HepG2 (cell line): ENCODE data around the gene HOXD8. TPM values are rescaled to one million over a fixed set of nuclear protein-coding genes. Genes with fewer than 3 reads are reported as not detected.
A peak's percentile ranks its signal among the peaks of the same experiment; 100 is the strongest.

Experiments
- CAMTA2 ChIP-seq: sonication (generic); formaldehyde crosslinking; IDR thresholded peaks from 2 replicates; pipeline ENCODE4 v1.4.0; 2020; ENCODE audit warnings: mild to moderate bottlenecking, missing genetic modification reagents, borderline replicate concordance
- CCDC6 ChIP-seq: sonication (generic); formaldehyde crosslinking; IDR thresholded peaks from 2 replicates; pipeline ENCODE4 v1.8.1; 2022; ENCODE audit warnings: mild to moderate bottlenecking, missing genetic modification reagents, moderate library complexity
- MAF1 ChIP-seq: sonication (generic); formaldehyde crosslinking; IDR thresholded peaks from 2 replicates; pipeline ENCODE4 v1.5.0; 2020; ENCODE audit warnings: missing genetic modification reagents, borderline replicate concordance
- YEATS4 ChIP-seq: sonication (generic); formaldehyde crosslinking; IDR thresholded peaks from 2 replicates; pipeline ENCODE4 v1.4.0; 2020; ENCODE audit warnings: missing genetic modification reagents, borderline replicate concordance
- ZNF430 ChIP-seq: sonication (generic); formaldehyde crosslinking; IDR thresholded peaks from 2 replicates; pipeline ENCODE4 v1.9.0; 2021; ENCODE audit warnings: mild to moderate bottlenecking, missing genetic modification reagents
- ZNF510 ChIP-seq: sonication (generic); formaldehyde crosslinking; IDR thresholded peaks from 2 replicates; pipeline ENCODE4 v1.4.0; 2020; ENCODE audit warnings: low read depth, mild to moderate bottlenecking, missing genetic modification reagents
- ZNF547 ChIP-seq: sonication (generic); formaldehyde crosslinking; IDR thresholded peaks from 2 replicates; pipeline ENCODE4 v1.5.1; 2020; ENCODE audit warnings: mild to moderate bottlenecking, missing genetic modification reagents
- polyA plus RNA-seq, 8 experiments: library from polyadenylated mRNA; depleted of rRNA in 3 of 8; stranded (reverse) in 7 of 8; unstranded in 1 of 8; fragments of >200 nt; fragmentation: Illumina TruSeq in 4 of 8; extraction: Trizol in 4 of 8; gene quantifications; 2 replicates each; pipeline versions ENCODE4 v1.2.1 to v1.2.3, GENCODE V29; 2011 to 2016; ENCODE audit warnings: low read depth in 4 of 8, missing spikeins in 1 of 8, mixed read lengths in 1 of 8; ENCODE audit not compliant: insufficient read depth in 1 of 8
- total RNA-seq, 5 experiments: library from RNA; depleted of rRNA; stranded (reverse); fragments of >200 nt; fragmentation: Illumina TruSeq; extraction: Trizol; gene quantifications; 2 replicates each; pipeline ENCODE4 v1.2.3, GENCODE V29; 2016; ENCODE audit warnings: low read depth in 1 of 5
- TF ChIP-seq, protein P1 (sequence below): sonication (generic); formaldehyde crosslinking; IDR thresholded peaks from 2 replicates; pipeline ENCODE4 v1.4.0; 2020; ENCODE audit warnings: missing genetic modification reagents
- TF ChIP-seq, protein P2 (sequence below): sonication (generic); formaldehyde crosslinking; IDR thresholded peaks from one replicate; pipeline ENCODE4 v1.5.1; 2020; ENCODE audit warnings: mild to moderate bottlenecking, missing genetic modification reagents; ENCODE audit errors: not compliant biosample characterization
- TF ChIP-seq, protein P3 (sequence below): sonication (generic); formaldehyde crosslinking; IDR thresholded peaks from 2 replicates; pipeline ENCODE4 v1.9.0; 2022; ENCODE audit warnings: missing genetic modification reagents, mild to moderate bottlenecking, borderline replicate concordance

Gene HOXD8
- total and polyA plus RNA-seq, 2 of the 13 experiments (the other 11 are each of a cell fraction or from before 2014, with no cell fraction given), result not detected

DNA sequence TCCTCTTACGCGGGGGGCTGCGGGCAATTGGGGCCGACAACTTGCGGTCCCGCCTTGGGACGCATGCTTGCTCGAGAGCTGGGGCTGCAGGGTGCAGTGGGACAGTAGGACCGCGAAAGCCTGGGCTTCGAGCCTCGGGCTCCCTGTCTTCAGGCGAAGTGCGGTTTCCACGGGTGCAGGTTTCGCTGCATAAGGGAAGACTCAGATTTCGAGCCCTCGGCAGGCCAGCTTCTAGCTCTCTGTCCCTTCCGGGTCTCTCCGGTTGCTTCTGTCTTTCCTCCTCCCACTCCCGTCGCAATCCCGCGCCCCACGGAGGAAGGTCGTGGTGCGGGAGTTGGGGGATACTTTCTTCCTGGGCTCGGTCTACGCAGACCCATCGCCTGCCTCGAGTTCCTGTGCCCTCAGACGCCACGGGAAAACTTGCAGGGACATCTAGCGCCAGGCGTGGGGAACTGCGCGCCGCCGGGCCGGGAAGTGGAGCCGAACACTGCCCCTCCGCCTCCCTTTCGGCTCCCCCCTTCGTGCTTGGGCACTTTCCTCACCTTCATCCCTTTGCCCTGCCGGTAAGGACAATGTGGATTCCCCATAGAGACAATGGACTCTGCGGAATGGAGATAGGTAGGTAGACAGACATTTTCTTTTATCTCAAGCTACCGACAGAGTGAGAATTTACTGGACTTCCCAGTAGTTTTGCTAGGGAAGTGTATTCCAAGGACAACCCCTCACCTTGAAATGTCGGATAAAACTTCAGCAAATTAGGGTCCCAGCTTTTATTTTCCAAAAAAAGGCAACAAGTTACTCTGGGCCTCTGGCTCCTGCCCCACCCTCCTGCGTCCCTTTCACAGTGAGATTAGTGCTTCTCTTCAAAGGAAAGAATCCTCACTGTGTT, 41.2 kb upstream of the HOXD8 start (continued):
- TF ChIP-seq, protein P1, sequence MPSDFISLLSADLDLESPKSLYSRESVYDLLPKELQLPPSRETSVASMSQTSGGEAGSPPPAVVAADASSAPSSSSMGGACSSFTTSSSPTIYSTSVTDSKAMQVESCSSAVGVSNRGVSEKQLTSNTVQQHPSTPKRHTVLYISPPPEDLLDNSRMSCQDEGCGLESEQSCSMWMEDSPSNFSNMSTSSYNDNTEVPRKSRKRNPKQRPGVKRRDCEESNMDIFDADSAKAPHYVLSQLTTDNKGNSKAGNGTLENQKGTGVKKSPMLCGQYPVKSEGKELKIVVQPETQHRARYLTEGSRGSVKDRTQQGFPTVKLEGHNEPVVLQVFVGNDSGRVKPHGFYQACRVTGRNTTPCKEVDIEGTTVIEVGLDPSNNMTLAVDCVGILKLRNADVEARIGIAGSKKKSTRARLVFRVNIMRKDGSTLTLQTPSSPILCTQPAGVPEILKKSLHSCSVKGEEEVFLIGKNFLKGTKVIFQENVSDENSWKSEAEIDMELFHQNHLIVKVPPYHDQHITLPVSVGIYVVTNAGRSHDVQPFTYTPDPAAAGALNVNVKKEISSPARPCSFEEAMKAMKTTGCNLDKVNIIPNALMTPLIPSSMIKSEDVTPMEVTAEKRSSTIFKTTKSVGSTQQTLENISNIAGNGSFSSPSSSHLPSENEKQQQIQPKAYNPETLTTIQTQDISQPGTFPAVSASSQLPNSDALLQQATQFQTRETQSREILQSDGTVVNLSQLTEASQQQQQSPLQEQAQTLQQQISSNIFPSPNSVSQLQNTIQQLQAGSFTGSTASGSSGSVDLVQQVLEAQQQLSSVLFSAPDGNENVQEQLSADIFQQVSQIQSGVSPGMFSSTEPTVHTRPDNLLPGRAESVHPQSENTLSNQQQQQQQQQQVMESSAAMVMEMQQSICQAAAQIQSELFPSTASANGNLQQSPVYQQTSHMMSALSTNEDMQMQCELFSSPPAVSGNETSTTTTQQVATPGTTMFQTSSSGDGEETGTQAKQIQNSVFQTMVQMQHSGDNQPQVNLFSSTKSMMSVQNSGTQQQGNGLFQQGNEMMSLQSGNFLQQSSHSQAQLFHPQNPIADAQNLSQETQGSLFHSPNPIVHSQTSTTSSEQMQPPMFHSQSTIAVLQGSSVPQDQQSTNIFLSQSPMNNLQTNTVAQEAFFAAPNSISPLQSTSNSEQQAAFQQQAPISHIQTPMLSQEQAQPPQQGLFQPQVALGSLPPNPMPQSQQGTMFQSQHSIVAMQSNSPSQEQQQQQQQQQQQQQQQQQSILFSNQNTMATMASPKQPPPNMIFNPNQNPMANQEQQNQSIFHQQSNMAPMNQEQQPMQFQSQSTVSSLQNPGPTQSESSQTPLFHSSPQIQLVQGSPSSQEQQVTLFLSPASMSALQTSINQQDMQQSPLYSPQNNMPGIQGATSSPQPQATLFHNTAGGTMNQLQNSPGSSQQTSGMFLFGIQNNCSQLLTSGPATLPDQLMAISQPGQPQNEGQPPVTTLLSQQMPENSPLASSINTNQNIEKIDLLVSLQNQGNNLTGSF (CRISPR knock-in tag), result peak; percentile 40; the same call in 1 of the 2 replicates
- TF ChIP-seq ZNF547 (peak; percentile 91), MAF1 (CRISPR knock-in tag) (peak; percentile 79; the same call in 1 of the 2 replicates), ZNF510 (CRISPR knock-in tag) (no peak), CCDC6 (CRISPR knock-in tag) (peak; percentile 63), ZNF430 (CRISPR knock-in tag) (0 out of 2 replicates have a peak, but pooled peaks have one; percentile 66), CAMTA2 (peak; percentile 51; the same call in 1 of the 2 replicates), YEATS4 (CRISPR knock-in tag) (0 out of 2 replicates have a peak, but pooled peaks have one; percentile 43)
- TF ChIP-seq, protein P2, sequence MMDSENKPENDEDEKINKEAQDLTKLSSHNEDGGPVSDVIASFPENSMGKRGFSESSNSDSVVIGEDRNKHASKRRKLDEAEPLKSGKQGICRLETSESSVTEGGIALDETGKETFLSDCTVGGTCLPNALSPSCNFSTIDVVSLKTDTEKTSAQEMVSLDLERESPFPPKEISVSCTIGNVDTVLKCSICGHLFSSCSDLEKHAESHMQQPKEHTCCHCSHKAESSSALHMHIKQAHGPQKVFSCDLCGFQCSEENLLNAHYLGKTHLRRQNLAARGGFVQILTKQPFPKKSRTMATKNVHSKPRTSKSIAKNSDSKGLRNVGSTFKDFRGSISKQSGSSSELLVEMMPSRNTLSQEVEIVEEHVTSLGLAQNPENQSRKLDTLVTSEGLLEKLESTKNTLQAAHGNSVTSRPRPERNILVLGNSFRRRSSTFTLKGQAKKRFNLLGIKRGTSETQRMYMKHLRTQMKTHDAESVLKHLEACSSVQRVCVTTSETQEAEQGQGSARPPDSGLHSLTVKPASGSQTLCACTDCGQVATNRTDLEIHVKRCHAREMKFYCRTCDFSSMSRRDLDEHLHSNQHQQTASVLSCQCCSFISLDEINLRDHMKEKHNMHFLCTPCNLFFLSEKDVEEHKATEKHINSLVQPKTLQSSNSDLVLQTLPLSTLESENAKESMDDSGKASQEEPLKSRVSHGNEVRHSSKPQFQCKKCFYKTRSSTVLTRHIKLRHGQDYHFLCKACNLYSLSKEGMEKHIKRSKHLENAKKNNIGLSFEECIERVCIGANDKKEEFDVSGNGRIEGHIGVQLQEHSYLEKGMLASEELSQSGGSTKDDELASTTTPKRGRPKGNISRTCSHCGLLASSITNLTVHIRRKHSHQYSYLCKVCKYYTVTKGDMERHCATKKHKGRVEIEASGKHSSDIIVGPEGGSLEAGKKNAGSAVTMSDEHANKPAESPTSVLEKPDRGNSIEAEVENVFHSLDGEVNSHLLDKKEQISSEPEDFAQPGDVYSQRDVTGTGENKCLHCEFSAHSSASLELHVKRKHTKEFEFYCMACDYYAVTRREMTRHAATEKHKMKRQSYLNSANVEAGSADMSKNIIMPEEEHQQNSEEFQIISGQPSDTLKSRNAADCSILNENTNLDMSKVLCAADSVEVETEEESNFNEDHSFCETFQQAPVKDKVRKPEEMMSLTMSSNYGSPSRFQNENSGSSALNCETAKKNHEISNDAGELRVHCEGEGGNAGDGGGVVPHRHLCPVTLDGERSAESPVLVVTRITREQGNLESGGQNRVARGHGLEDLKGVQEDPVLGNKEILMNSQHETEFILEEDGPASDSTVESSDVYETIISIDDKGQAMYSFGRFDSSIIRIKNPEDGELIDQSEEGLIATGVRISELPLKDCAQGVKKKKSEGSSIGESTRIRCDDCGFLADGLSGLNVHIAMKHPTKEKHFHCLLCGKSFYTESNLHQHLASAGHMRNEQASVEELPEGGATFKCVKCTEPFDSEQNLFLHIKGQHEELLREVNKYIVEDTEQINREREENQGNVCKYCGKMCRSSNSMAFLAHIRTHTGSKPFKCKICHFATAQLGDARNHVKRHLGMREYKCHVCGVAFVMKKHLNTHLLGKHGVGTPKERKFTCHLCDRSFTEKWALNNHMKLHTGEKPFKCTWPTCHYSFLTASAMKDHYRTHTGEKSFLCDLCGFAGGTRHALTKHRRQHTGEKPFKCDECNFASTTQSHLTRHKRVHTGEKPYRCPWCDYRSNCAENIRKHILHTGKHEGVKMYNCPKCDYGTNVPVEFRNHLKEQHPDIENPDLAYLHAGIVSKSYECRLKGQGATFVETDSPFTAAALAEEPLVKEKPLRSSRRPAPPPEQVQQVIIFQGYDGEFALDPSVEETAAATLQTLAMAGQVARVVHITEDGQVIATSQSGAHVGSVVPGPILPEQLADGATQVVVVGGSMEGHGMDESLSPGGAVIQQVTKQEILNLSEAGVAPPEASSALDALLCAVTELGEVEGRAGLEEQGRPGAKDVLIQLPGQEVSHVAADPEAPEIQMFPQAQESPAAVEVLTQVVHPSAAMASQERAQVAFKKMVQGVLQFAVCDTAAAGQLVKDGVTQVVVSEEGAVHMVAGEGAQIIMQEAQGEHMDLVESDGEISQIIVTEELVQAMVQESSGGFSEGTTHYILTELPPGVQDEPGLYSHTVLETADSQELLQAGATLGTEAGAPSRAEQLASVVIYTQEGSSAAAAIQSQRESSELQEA, result peak; percentile 31
- TF ChIP-seq, protein P3, sequence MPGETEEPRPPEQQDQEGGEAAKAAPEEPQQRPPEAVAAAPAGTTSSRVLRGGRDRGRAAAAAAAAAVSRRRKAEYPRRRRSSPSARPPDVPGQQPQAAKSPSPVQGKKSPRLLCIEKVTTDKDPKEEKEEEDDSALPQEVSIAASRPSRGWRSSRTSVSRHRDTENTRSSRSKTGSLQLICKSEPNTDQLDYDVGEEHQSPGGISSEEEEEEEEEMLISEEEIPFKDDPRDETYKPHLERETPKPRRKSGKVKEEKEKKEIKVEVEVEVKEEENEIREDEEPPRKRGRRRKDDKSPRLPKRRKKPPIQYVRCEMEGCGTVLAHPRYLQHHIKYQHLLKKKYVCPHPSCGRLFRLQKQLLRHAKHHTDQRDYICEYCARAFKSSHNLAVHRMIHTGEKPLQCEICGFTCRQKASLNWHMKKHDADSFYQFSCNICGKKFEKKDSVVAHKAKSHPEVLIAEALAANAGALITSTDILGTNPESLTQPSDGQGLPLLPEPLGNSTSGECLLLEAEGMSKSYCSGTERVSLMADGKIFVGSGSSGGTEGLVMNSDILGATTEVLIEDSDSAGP (CRISPR knock-in tag), result peak; percentile 83; the same call in 1 of the 2 replicates
